NK-92 (cell line): ENCODE results near the gene MARVELD1.
"Not testable (repeated sequence)": the region's sequence is repeated elsewhere in the genome, so short reads cannot be mapped to it uniquely, and the experiment has no call there.

Experiments
- DNase-seq: peaks from one replicate; lab custom pipeline; 2025; ENCODE audit not compliant: unreplicated experiment; lab: John Stamatoyannopoulos, UW

MARVELD1 gene

DNA sequence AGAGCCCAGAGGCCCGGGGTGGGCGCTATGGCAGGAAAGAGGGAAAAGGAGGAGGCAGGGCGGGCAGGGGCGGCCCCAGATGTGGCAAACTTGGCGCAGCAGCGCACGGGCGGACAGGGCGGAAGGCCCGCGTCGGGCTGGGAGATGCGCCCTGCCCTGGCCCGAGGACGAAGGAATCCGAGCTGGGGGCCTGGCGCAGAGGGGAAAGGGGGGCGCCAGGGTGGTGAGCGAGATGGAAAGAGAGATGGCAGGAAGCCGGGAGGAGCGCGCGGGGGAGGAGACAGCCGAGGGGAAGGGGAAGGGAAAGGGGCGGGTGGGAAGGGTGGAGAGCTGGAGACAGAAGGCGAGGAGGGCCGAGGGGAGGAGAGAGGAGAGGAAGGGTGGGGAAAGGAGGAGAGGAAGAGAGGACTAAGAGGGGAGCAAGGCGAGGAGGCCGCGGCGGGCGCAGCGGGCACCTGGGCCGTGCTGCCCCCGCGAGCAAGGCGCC is at the start of gene MARVELD1:
Gene MARVELD1 (plus strand): TSS at position 392 of the 487 bp plus-strand sequence. CDS start 147 bp downstream, outside the sequence.
- no peak for DNase-seq

GRCh38 chr10:97664282-97664850 is 49.2 kb upstream of the MARVELD1 start:
- no peak for DNase-seq

DNA sequence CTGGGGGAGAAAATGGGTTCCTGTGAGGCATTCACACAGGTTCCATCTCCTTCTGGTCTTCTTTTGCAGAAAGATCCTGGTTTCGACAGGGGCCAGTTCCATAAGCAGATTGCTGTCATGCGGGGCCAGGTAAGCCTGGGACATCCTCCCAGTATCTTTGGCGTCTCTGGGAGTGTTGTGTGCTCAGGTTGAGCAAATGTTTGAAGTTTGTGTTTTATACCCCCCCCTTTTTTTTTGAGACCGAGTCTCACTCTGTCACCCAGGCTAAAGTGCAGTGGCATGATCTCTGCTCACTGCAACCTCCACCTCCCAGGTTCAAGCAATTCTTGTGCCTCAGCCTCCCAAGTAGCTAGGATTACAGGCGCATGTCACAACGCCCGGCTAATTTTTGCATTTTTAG is 46.5 kb upstream of the MARVELD1 start:
- DNase-seq, result no peak

DNA sequence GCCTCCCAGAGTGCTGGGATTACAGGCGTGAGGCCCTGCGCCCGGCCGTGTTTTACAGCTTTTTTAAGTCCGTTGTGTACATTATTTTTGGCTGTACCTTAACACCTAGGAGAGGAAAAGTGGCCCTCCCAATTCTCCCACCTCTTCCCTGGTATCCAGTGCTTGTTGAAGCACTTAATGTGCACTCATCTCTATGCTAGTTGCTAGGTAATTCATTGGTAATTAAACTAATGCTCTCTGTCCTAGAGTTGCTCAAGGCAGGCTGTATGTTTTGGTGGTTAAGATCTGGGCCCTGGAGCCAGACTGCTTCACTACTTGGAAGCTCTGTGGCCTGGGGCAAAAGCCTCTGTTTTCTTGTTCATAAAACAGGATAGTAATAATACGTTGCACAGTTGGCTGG is 46.1 kb upstream of the MARVELD1 start:
- no peak for DNase-seq

DNA sequence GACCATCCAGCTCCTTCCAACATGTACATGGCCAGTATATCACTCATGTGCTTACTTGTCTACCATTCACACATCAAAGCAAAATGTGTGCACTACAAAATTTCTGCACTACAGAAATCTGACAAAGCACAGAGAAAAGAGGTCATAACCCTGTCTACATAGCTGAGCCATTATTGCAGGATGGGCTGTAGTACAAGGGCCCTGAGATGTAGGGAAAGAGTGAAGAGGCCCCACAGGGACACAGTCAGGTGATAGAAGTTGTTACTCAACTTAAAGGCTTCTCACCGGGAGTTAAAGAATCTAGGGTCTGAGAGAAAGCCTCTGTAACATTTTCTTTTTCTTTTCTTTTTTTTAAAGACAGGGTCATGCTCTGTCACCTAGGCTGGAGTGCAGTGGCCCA is 44.0 kb upstream of the MARVELD1 start:
- no peak for DNase-seq

DNA sequence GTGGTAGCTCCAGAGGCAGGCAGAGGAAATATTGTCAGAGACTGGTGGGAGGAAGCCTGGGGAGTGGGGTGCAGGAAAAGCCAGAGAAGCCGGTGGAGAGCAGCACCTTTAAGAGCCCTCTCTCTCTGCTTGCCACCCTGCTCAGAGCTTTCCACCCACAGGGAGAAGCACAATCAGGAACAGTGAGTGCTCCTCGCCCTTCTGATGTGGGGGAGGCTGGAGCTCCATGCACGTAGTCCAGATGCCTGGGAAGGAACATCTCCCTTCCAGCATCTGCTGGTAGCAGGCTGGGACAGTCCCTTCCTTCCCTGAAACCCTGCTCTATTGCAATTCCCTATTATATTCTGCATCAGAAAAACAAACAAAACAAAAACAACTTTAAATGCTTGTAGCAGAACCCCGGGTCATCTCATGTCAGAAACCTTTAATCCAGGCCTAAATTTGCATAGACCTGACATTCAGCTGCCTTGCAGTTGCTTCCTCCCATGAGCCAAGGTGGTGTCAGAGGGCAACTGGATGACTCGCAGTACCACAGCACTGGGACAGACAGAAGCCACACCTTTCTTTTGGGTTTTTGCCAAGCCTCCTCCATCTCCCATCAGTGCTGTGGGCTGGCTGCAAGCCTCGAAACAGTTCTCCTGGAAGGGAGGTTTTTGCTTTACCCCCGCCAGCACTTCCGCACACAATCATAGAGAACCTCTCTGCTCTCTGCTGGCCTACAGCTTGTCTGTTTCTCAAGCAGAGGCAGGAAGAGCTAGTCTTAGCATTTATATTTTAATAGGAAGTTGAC is 39.6 kb upstream of the MARVELD1 start:
- DNase-seq, result no peak

DNA sequence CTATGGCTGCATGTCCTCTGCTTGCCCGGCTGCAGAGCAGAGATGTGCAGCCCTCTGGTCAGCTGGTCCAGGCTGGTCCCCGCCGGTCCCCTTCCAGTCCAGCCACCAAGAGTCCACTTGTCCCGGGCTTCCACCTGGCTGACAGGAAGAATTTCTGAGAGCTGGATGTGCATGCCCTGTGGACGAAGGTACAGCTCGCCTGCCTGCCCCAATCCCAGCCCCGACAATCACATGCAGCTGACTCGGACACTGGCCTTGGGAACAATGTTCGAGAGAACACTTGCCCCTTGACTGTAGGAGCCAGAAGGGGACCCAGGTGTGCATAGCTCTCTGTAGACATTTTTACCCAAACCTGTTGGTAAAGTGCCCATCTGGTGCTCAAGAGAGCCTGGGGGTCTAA is 38.3 kb upstream of the MARVELD1 start:
- no peak for DNase-seq

DNA sequence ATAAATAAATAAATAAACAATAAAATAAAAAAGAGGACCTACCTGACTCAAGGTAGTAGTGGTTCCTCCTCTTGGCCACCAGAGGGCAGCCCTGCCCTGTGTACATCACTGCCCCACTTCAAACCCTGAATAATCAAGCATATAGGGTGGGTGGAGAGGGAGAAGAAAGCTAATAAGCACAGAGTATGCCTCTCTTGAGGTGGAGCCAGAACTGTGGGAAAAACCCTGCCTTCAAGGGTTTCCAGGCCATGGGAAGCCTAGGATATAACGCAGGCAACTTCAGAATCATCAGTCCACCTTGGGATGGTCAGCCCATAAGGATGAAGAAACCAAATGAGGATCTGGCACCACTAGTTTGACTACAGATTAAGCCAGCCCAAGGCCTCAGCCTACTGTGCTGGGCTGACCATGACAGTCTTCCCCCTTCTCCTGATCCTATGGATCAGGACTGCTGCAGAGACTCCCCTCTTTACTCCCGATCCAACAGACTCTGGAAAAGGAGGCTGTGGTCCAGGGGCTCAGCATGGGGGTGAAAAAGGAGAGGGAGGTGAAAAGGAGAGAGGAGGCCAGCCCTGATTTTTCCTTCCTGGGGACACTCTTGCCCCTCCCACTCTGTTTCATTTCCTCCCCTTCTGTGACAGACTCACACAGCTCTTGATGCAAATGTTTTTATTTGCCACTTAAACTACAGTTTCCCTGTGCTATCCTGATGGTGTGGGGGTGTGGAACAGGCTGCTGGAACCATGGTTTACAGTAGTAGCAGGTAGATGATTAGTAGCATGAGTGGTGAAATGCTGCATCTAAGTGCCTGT is 36.6 kb upstream of the MARVELD1 start:
- no peak for DNase-seq

DNA sequence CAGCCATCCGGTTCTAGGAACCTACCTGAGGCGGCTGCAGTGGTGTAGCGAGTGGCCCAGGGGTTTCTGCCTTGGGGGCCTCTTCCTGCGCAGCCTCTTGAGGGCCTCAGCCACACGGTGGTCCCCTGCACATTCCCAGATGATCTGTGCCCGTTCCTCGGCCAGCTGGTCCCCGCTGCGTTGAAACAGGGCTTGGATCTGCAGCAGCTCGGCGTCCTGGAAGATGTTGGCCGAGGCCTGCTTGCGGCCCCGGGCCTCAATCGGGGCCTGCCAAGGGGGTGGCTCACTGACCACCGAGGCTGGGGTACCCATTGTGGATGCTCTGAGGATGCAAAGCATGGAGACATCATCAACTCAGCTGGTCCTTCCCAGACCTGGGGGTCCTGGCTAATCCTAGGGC is 33.9 kb upstream of the MARVELD1 start:
- DNase-seq, result no peak

DNA sequence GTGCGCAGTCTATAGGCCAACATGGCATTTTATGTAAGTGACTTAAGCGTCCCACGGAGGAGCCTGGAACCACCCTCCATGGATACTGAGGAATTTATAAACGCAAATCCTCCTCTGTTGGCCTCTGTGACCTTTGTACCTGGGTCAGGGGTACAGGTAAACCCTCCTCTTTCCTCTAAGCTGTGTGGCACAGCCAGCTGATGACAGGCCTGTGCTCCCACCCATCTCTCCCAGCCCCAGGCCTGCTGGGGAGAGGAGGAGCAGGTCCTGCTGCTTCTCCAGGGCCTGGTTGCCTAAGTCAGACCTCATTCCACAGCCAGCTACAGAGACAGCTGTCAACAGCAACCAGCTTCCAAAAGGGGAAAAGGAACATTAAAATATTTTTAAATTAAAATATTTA is 31.5 kb upstream of the MARVELD1 start:
- DNase-seq, result no peak

- no peak for DNase-seq
These were observed 29.8 kb upstream of the MARVELD1 start for GRCh38 chr10:97683556-97684367.

DNA sequence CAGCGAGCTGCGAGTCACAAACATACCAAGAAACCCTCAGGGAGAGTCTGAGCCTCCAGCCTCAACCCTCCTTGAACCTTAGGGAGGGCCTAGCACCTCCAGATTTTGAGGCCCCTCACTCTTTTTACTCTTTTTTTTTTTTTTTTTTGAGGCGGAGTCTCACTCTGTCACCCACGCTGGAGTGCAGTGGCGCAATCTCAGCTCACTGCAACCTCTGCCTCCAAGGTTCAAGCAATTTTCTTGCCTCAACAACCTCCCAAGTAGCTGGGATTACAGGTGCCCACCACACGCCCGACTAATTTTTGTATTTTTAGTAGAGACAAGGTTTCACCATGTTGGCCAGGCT is 29.2 kb upstream of the MARVELD1 start:
- not testable (repeated sequence) for DNase-seq

DNA sequence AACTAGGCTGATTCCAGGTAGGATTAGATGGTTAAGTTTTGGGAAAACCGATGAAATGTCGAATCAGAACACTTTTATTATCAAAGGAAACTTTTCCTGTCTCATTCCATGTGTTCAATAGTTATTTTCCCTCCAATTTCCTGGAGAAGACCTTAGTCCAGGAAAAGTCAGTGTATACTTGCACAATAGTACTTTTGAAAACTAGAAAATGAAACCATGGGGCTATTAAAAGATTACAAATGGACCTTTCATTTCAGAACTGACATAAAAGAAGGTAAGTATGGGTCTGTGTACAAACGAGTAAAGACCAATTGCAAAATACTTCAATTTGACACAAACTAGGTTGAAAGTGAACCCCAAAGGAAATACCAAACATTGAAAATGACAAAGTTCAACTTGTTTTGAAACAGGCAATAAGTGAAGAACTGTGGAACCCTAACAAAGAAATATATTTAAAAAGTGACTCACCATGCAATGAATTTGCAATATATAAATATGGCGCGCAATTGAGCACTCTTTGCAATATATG is 28.6 kb upstream of the MARVELD1 start:
- DNase-seq, result no peak

- DNase-seq, result no peak
These were observed 28.1 kb upstream of the MARVELD1 start for GRCh38 chr10:97685395-97685958.

DNA sequence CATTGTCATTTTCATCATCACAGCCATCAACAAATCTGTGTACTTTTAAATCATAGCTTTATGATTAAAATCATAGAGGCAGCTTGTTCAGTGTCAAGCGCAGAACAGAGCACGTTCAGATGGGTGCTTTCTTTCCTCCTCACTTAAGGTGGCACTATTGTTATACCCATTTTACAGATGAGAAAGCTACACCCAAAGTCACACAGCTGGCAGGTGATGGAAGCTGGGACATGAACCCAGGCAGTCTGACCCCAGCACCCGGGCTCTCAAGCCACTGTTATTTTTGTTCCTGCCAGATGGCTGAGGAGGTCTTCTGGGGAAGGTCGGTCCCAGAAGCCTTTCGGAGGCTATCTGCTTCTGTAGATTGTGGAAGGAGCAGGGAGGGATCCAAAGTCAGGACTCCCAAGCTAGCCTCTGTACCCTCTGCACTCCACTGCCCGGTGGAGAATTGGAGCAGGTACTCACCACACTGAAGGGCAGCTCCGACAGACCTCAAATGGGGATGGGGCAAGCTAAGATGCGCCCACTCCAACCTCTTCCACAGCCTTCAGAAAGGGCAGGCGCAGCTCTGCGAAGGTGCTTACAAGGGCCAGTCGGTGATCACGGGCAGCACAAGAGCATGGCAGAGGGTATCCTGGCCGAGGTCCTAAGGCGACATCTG is 27.1 kb upstream of the MARVELD1 start:
- DNase-seq, result no peak

- peak; percentile 53 for DNase-seq
These were observed 26.4 kb upstream of the MARVELD1 start, which contains the start of gene AVPI1 for GRCh38 chr10:97686962-97687784. Gene AVPI1 (minus strand): TSS chr10:97687241. CDS start chr10:97679905, 7,336 bp downstream.

- no peak for DNase-seq
These were observed 25.4 kb upstream of the MARVELD1 start for GRCh38 chr10:97687785-97688781.

DNA sequence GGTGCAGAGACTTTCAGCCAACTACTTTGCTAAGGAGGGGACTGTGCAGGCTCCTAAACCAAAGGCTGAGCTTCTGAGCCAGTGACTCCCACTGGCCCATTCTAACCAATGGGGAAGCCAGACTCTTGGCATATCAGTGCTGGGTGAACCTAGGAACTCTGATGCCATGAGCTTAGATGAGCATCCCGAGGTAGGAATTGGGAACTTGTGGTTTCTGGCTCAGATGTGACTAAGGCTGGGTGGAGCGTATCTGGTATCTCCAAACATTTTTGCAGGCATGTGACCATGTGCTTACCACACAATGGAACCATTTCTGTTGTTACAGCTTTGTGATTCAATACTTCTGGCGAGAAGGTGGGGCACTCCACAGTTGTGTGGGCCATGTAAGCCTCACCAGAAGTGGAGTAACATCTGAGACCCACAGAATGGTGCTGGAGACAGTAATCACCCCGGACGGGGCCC is 23.9 kb upstream of the MARVELD1 start:
- DNase-seq, result no peak
